Activated CD8-positive, alpha-beta memory T cell treated with anti-CD3 and anti-CD28 coated beads, Interleukin-2, amount 50 U/mL, for 24 hours (primary cell): ENCODE measurements around the gene CCDC18.
"Not testable (repeated sequence)": the region's sequence is repeated elsewhere in the genome, so short reads cannot be mapped to it uniquely, and the experiment has no call there.

Experiments used
- DNase-seq: peaks from one replicate; pipeline ENCODE4 v3.0.0-alpha.2; 2020; ENCODE audit errors: extremely low read depth

The CCDC18 gene

DNA sequence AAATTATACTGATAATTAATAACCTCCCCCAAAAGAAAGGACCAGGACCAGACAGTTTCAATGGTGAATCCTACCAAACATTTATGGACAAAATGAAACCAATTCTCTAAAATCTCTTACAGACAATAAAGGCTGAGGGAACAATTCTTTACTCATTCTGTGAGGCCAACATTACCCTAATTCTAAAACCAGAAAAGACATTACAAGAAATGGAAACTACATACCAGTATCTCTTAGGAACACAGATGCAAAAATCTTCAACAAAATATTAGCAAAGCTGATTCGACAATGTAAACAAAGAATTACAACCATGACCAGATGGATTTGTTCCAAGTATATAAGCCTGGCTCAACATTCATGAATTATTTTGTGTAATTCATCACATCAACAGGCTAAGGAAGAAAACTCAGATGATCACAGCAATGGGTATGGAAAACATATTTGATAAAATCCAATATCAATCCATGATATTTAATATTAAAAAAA, 8.9 kb upstream of the CCDC18 start:
- no peak for DNase-seq

DNA sequence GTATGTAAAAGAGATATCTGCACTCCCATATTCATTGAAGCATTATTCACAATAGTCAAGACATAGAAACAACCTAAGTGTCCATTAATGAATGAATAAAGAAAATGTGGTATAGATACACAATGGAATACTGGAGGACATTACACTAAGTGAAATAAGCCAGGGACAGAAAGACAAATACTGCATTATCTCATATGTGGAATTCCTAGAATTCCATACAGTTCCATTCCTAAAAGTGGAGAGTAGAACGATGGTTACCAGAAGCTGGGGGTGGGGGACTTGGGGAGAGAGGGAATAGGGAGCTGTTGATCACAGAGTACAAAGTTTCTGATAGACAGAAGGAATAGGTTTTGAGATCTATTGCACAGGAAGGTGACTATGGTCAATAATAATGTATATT, 7.7 kb upstream of the CCDC18 start:
- DNase-seq, result no peak

DNA sequence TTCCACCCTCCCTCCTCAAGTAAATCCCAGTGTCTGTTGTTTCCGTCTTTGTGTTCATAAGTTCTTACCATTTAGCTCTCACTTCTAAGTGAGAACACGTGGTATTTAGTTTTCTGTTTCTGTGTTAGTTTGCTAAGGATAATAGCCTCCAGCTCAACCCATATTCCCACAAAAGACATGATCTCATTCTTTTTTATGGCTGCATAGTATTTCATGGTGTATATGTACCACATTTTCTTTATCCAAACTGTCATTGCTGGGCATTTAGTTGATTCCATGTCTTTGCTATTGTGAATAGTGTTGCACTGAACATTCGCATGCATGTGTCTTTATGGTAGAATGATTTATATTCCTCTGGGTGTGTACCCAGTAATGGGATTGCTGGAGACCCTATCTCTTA, 5.9 kb upstream of the CCDC18 start:
- not testable (repeated sequence) for DNase-seq

DNA sequence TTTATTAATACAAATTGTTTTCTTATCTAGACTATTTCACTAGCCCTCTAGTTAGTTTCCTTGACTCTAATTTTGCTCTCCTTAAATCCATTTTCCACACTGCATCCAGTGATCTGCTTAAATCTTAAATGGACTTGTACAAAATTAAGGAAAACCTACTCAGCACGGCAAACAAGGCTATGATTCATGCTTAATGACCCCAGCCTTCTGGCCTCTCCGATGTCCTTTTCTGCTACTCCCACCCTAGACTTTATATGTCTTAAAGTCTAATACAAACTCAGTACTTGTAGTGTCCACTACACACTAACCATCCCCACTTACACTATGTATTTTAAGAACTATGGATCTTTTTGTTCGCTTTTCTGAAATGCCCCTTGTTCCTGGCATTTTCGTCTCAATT, 2.5 kb upstream of the CCDC18 start:
- DNase-seq, result no peak

DNA sequence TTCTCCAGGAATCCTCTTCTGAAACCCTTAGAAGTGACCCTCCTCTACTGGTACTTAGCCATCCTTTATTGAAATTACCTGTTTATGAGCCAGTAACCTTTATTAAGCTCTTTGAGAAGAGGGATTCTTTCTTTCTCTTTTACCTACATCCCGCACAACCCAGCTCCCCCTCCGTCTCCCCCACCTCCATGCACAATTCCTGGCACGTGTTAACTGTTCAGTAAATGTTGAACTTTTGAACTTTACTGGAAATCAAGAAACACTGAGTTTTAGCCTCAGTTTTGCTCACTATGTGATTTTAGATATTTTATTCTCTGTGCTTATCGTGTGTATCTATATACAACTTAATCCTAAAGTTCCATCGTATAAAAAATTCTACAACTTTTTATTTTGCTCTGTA, 2.1 kb upstream of the CCDC18 start:
- no peak for DNase-seq

DNA sequence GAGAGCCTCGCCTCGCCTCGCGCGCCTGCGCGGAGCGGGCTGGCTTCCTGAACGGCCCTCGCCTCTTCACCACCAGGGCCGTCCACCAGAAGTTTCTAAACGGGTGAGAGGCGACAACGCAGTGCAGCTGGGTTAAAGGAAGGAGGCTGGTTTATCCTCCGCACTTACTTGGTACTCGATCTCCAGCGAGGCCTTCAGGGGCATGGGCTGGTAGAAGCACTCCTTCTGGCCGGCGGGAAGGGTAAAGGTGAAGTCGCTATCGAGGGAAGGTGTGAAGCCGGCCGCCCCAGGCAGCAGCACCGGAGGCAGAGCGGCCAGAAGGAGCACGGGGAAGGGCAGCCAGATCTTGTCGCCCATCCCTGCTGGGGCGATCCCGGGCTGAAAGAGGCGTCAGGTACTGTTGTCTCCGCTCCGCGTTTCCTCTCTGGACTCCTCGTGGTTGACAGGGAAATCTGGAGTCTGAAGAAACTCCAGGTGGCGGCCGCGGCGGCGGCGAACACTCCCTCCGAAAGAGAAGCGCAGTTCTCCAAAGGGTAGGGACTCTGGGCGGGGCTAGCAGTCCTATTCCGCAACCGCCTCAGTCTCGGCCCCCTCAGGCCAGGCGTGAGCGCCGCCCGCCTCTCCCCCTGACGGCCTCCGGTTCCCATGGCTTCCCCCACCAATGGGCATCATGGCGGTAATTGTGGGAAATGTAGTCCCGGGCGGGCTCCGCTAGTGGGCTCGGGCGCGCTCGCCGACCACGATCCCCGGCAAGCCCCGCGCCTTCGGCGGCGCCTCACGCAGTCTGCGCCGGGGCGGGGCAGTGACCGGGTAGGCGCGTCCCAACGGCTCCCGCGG, 420 bp upstream of the CCDC18 start, which contains the start of gene TMED5:
TMED5 (minus strand) TSS at position 528 of the 837 bp plus-strand sequence; CDS start at position 357, 171 bp downstream.
- DNase-seq, result peak; percentile 91

DNA sequence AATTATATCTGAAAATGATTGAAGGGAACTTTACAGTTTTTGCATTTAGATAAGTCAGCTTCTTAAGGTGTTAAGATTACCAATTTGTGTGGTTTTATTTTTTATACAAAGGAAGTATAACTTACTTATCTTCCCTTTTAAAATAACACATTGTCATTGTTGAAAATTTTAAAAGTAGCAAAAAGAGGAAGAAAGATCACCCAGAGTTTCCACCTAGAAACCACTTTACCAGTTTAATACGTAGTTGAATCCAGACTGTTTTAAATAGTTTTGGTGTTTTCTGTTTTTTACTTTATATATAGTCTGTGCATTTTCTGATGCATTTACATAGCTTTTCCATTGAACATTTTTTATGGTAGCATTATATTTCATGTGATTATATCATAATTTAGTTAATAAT, 6.1 kb downstream of the CCDC18 start:
- no peak for DNase-seq

DNA sequence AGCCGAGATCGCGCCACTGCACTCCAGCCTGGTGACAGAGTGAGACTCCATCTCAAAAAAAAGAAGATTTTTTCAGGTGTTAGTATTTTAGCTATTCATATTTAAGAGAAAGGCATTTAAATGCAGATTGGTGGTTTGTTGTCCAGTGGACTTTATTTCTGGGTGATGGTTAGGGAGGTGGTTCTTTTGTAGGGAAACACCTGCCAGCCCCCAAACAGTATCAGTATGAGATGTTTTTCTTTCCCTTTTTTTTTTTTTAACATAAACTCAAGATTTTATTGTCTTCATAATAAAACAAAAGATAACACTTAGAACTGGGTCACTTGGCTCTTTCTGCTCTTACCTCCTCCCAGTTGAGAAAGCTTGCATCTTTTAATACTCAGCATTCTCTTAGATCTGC, 9.9 kb downstream of the CCDC18 start:
- no peak for DNase-seq

DNA sequence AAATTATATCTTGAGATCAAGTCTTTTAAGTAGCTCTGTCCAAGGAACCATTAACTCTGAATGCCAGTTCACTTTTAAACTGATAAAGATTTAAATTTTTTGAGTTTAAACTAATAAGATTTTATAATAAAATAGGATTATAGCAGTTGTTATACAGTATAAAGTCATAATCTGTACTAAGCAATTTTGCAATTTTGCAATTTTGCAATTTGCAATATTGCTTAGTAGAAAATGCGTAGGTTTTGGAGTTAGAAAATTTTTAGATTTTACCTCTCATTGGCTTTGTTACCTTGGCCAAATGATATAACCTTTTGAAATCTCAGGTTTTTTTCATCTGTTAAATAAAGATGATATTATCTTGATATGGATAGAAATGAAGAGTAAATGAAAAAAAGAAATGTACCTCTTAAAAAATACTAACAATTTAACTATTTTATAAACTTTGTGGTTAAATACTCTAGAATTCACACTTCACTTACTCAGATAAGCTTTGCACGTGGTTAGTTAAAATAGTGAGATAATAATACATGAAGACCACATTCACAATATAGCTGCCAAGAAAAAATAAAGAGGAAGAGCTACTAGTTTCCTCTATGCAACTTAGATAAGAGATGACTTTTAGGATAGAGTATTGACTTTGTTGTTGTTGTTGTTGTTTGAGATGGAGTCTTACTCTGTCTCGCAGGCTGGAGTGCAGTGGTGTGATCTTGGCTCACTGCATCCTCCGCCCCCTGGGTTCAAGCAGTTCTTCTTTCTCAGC, 13.9 kb downstream of the CCDC18 start:
- no peak for DNase-seq

DNA sequence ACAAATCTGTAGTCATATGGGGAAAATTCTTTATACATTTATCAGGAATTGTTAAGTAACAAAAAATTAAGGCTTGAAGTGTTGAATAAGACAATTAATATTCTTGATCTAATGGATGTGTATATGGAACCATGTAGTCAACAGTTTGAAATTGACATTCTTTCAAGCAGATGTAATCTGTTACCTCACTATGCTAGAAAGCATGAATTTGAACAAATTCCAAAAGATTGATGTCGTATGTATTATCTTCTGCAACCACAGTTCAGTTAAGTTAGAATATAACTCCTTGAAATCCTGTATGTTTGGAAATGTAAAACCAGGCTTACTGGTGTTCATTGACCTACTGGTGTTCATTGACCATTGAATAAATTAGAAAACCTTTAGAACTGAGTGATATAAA, 16.1 kb downstream of the CCDC18 start:
- no peak for DNase-seq

DNA sequence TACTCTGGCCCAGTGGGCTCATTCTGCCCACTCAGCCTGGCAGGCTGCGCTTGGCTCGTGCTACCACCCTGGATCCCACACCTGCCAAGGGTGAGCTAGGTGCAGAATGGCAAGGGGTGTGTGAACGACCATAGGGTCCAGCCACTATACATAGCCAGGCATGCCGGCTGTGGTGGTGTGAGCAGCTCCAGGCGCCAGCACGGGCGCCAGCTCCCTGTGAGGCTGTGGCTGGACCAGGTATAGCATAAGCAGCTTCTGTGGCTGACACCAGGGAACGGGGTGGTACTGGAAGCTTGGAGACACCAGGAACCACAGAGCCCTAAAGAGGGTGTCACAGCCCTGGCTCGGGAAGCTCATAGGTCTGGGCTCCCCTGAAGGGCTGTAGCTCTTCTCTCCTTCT, 18.6 kb downstream of the CCDC18 start:
- DNase-seq, result no peak

DNA sequence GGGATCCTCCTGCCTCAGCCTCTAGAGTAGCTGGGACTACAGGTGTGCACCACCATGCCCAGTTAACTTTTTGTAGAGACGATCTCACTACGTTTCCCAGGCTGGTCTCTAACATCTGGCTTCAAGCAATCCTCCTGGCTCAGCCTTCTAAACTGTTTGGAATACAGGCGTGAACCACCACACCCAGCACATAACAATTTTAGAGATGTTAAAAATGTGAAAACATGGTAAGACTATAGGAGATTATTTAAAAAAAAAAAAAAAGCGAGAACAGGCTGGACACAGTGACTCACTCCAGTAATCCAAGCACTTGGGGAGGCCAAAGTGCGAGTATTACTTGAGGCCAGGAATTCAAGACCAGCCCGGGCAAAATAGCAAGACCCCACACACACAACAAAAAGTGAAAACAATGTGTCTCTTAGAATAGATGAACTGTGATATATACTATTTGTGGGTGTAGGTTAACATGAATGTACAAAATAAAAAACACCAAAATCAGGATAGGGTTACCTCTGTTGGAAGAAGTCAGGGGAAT, 19.6 kb downstream of the CCDC18 start:
- DNase-seq, result no peak

DNA sequence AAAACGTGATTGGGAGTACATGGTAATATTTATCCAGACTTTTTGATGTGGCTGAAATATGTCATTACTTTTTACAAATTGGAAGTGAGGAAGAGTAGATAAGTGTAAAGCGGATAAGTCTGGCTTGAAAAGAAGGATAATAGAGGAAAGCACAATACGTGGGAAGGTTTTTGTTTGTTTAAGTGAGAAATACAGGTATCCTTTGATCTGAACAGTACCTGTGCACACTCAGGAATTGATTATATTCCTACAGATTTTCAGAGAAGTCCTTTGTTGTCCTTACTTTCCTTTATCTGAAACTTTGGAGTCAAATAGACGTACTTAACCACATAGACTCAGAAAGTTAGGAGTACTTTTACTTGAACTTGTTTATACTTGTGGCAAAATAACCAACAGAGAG, 20.2 kb downstream of the CCDC18 start:
- DNase-seq, result no peak

DNA sequence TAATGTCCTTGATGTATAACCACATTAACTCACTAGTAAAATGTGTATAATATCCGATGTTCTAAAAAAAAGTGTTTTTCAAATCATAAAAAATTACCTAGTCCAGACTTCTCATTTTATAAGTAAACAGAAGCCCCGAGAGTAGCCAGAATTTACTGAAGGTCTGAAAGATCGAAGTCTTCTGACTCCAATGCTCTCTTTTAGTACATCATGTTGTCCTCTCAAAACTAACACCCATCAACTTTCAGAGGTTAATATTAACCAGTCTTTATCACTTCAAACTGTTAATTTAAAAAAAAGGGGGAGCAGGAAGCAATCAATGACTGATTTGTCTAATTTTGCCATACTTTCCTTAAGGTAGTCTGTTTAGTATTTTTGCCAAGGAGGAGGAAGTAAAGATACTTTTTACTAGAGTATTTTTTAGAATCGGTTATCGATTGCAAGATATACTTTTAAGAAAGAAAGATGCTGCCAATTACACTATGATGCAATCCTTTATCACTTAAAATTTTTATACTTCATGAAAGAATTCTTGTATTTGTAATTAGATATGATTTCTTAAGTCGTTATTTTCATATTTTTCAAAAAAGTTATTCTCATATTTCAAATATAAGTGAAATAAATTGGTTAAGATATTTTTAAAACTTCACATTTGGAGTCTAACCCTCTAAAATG, 25.5 kb downstream of the CCDC18 start:
- no peak for DNase-seq

DNA sequence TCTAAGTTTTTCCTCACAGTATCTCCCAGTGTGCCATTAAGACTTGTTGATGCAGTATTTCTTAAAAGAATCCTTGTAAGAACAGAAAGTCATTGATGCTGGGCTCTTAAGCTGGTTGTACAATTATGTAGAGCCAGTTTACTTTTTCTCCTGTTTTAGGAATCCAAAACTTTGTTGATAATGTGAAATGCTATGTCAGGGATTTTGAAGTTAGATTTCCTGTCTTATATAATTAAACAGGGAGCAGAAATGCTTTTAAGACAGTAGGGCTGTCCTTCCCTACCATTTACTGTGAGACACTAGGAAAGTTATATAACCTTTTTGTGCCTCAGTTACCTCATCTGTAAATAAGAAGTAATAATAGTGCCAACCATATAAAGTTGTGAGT, 26.0 kb downstream of the CCDC18 start:
- no peak for DNase-seq

DNA sequence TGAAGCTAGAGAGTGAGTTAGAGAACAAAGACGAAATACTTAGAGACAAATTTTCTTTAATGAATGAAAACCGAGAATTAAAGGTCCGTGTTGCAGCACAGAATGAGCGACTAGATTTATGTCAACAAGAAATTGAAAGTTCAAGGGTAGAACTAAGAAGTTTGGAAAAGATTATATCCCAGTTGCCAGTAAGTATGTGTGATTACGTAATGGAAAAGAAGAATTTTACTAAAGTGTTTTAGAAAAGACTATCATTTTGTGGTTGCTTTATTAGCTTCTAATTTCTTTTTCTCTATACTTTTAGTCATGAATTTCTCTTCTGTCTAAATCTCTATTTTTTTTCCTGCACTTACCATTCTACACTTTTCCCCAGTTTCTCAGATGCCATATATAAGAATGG, 26.7 kb downstream of the CCDC18 start:
- DNase-seq, result no peak

DNA sequence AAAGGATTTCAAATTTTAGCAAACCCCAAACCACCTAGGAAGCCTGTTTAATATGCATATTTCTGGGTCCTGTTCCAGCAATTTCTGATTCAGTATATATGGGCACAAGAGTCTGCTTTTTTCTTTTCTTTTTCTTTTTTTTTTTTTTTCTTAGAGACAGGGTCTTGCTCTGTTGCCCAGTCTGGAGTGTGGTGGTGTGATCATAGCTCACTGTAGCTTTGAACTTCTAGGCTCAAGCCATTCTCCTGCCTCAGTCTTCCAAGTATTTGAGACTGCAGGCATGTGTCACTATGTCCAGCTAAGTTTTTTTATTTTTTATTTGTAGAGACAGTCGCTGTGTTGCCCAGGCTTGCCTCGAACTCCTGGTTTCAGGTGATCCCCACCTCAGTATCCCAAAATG, 34.8 kb downstream of the CCDC18 start:
- DNase-seq, result no peak

DNA sequence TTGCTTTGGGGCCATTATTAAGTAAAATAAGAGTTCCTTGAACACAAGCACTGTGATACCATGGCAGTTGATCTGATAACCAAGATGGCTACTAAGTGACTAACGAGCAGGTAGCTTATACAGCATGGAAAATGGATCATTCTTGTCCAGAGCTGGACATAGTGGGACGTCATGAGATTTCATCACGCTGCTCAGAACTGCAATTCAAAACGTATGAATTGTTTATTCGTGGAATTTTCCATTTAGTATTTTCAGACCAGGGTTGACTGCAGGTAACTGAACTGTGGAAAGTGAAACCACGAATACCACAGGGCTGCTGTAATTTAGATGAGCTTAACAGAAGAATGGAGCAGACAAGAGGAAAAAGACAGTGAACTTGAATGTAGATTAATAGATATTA, 38.9 kb downstream of the CCDC18 start:
- DNase-seq, result no peak

DNA sequence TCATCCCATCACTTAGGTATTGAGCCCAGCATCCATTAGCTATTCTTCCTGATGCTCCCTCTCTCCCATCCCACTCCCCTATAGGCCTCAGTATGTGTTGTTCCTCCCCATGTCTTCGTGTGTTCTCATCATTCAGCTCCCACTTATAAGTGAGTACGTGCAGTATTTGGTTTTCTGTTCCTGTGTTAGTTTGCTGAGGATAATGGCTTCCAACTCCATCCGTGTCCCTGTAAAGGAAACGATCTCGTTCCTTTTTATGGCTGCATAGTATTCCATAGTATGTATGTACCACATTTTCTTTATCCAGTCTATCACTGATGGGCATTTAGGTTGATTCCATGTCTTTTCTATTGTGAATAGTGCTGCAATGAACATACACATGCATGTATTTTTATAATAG, 40.2 kb downstream of the CCDC18 start:
- DNase-seq, result not testable (repeated sequence)

DNA sequence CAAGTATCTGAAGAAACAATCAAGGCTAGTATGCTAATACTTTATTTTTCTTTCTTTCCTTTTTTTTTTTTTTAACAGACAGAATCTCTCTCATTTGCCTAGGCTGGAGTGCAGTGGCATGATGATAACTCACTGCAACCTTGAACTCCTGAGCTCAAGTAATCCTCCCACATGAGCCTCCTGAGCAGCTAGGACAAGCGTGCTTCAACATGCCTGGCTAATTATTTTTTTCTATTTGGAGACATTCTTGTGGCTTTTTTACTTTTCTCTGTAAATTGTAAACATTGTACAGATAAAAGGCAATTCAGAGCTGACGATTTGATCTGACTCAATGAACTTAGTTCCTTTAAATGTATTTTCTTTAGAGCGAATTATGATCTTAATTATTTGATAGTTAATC, 41.4 kb downstream of the CCDC18 start:
- no peak for DNase-seq

DNA sequence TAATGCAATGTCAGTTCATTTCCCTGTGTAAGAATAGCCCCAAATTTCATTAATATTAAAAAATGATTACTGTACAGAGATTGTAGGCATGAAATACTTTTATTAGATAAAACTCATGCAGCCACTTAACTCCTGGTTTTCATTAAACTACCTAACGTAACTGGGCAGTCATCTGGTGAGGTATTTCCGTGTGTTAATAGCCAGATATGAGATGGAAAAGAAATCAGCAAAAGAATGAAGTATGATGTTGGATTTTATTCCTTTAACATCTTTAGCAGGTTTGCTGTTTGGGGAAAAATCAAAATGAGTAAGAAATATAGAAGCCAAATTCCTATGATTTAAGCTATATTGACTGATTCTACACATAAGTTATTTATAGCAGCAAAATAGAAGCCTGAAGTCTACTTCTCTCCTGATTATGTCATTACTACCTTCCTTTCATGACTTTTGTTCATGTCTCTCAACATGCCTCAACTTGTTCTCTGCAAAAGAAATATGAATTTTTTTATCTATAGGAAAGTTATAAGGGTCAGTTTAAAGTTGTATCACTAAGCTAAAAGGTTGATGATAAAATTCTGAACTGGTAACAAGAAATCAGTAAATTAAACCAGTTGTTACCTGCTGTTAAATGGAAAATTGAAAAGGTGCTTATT, 42.6 kb downstream of the CCDC18 start:
- DNase-seq, result no peak

DNA sequence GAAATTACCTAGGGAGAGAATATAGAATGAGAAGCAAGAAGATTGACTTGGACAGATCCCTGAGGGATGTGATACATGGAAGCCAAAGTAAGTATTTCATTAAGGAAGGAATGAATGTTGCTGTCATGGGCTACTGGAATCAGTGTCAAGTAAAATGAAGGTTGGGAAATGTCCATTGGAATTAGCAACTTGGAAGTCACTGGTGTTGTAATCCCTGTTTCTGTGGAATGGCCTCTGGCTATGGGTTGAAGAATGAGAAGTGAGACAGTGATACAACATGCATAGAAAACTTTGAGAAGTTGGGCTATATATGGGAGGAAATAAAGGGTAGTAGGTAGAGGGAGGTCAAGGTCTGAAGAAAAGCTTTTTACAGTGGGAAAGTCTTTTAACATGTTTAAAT, 54.7 kb downstream of the CCDC18 start:
- DNase-seq, result no peak
